C4-2B (cell line): ENCODE measurements around the gene OSBP.
A peak's percentile ranks its signal among the peaks of the same experiment; 100 is the strongest.
"Not testable (repeated sequence)": the region's sequence is repeated elsewhere in the genome, so short reads cannot be mapped to it uniquely, and the experiment has no call there.

Source experiments
- H3K27ac ChIP-seq: fragments of 450-650 bp; 2 replicates; pipeline ENCODE4 v1.5.1; 2017
- ZFX ChIP-seq: fragments of 450-650 bp; IDR thresholded peaks from 2 replicates; pipeline ENCODE4 v1.6.1; 2017
- TF ChIP-seq, protein P1 (sequence below): fragments of 450-650 bp; conservative IDR thresholded peaks from 2 replicates; pipeline ENCODE4 v1.5.1; 2017; ENCODE audit warnings: mild to moderate bottlenecking

Gene OSBP

DNA sequence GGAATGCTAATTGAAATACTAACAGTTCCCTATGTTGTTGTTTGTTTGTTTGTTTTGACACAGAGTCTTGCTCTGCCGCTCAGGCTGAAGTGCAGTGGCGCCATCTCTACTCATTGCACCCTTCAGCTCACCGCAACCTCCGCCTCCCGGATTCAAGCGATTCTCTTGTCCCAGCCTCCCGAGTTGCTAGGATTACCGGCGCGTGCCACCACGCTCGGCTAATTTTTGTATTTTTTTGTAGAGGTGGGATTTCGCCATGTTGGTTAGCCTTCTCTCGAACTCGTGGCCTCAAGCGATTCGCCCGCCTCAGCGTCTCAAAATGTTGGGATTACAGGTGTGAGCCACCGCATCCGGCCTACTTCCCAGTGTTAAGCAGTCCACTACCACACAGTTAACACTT lies 62.3 kb downstream of the OSBP start:
- no peak for TF ChIP-seq ZFX
- TF ChIP-seq, protein P1, sequence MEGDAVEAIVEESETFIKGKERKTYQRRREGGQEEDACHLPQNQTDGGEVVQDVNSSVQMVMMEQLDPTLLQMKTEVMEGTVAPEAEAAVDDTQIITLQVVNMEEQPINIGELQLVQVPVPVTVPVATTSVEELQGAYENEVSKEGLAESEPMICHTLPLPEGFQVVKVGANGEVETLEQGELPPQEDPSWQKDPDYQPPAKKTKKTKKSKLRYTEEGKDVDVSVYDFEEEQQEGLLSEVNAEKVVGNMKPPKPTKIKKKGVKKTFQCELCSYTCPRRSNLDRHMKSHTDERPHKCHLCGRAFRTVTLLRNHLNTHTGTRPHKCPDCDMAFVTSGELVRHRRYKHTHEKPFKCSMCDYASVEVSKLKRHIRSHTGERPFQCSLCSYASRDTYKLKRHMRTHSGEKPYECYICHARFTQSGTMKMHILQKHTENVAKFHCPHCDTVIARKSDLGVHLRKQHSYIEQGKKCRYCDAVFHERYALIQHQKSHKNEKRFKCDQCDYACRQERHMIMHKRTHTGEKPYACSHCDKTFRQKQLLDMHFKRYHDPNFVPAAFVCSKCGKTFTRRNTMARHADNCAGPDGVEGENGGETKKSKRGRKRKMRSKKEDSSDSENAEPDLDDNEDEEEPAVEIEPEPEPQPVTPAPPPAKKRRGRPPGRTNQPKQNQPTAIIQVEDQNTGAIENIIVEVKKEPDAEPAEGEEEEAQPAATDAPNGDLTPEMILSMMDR, result no peak
- no peak overlapping the region for H3K27ac ChIP-seq

- no peak overlapping the region for H3K27ac ChIP-seq
- TF ChIP-seq, protein P1, result no peak
Measured at GRCh38 chr11:59552844-59553243, 62.7 kb downstream of the OSBP start.

DNA sequence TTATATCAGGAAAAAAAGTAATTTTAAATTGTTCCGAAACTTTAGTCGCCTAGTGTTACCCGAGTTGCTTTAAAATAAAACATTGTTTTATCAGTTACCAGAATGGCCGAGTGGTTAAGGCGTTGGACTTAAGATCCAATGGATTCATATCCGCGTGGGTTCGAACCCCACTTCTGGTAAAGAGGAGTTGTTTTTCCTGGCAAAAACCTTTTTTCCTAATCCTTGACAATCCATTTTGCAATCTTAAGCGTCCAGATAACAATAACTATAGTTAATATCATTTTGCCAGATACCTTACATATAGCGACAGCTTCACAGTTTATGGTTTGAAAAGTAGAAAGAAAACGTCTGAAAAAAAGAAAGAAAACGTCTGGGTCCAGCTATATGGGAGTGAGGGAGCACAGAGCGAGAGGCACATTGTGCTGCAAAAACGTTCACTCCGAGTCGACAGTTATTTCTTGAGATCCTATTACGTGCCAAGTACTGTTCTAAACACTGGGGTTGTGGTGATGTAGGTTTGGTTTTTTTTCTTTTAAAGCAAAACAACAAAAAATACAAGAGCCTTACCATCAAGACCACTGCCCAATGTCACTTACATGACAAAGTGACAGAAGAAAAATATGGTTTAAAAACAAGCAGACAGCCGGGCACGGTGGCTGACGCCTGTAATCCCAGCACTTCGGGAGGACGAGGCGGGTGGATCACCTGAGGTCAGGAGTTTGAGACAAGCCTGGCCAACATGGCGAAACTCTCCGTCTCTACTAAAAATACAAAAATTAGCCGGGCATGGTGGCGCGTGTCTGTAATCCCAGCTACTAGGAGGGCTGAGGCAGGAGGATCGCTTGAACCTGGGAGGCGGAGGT lies 63.7 kb downstream of the OSBP start:
- peak overlapping the region; percentile 35 for H3K27ac ChIP-seq
- TF ChIP-seq, protein P1, result no peak
- no peak for TF ChIP-seq ZFX

- no peak for TF ChIP-seq ZFX
- H3K27ac ChIP-seq, result peak overlapping the region; percentile 68
Measured at GRCh38 chr11:59550842-59551658, 64.5 kb downstream of the OSBP start.

DNA sequence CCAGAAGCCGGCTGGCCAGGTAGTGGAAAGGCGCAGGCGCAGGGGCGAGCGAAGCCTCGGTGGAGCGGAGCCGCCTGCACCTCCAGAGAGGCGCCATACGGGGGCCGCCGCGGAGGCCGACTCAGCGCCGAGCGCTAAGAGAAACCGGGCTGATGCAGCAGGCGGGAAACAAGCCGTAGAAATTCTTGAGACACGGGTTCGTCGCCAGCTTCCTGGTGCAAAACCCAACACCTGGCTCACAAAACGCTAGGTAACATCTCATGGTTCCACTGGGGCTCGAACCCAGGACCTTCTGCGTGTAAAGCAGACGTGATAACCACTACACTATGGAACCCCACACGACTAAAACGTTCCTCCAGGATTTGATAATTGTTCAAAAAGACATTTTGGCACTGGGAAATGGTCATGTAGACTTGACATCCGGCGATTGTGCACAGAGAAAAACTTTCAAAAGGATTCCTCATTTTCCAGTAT lies 65.2 kb downstream of the OSBP start:
- TF ChIP-seq, protein P1, result peak; percentile 61
- no peak for TF ChIP-seq ZFX
- peak overlapping the region; percentile 68 for H3K27ac ChIP-seq

DNA sequence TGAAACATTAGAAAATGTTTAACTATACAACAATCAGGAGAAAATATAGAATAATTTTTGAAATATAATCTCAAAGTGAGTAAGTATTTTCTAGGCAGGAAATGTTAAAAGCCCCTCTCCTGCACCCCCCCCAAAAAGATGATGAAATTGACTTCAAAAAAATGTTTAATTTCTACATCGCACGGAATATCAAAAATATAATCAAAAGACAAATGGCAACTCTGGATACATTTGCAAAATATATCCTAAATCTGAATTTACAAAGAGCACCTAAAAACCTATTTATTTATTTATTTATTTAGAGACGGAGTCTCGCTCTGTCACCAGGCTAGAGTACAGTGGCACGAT lies 67.3 kb downstream of the OSBP start:
- no peak overlapping the region for H3K27ac ChIP-seq

DNA sequence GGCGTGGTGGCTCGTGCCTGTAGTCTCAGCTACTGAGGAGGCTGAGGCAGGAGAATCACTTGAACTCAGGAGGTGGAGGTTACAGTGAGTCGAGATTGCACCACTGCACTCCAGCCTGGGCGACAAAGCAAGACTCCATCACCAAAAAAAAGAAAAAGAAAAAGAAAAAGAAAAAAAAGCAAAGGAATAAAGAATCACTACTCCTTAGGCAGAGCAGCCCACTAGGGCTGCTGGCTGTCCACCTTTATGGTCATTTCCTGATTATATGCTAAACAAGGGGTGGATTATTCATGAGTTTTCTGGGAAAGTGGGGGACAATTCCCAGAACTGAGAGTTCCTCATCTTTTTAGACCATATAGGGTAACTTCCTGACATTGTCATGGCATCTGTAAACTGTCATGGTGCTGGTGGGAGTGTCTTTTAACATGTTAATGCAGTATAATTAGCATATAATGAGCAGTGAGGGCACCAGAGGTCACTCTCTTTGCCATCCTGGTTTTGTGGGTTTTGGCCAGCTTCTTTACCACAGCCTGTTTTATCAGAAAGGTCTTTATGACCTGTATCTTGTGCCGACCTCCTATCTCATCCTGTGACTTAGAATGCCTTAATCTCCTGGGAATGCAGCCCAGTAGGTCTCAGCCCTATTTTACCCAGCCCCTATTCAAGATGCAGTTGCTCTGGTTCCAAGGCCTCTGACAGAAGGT lies 67.8 kb downstream of the OSBP start:
- H3K27ac ChIP-seq, result not testable (repeated sequence)

More for the DNA sequence above, 67.3 kb downstream of the OSBP start:
- TF ChIP-seq ZFX, result no peak
- TF ChIP-seq, protein P1, result no peak
